Endothelial cell of umbilical vein (primary cell): Measurements from ENCODE around the gene LIN7A. TPM values are rescaled to one million over a fixed set of nuclear protein-coding genes. Genes with fewer than 3 reads are reported as not detected.

Experiments
- BruUV-seq: library from RNA; stranded (reverse); fragments of 400-500 nt; replicated peaks from 2 replicates; lab custom pipeline; 2021; lab: Mats Ljungman, UMichigan
- CTCF ChIA-PET: fragments of 300-600, 350-600 bp; sonication (Branson Sonifier 250); formaldehyde crosslinking; loops from one replicate; lab custom pipeline; 2021; ENCODE audit warnings: antibody characterized with exemption, inconsistent platforms; lab: Charles Lee
- POLR2A ChIA-PET: fragments of 300-600, 350-600 bp; sonication (Branson Sonifier 250); formaldehyde crosslinking; loops from one replicate; lab custom pipeline; 2021; ENCODE audit warnings: antibody characterized with exemption, inconsistent platforms; lab: Charles Lee
- DNase-seq: peaks from one replicate; pipeline ENCODE4 v3.0.0-alpha.2; 2011; ENCODE audit warnings: low read depth, low spot score
- FAIRE-seq: peaks from 2 replicates; lab custom pipeline; 2011; peaks lifted over from hg19 to GRCh38; lab: Jason Lieb, UNC
- H2AFZ ChIP-seq: 2 replicates; pipeline ENCODE4 v1.6.0; 2012; ENCODE audit warnings: low read depth, low read length, control low read depth, inconsistent platforms
- H3K27ac ChIP-seq: 2 replicates; pipeline ENCODE4 v1.5.1; 2011; ENCODE audit warnings: low read depth, mild to moderate bottlenecking, control low read depth, low read length, moderate library complexity; ENCODE audit not compliant: insufficient read depth
- H3K27me3 ChIP-seq, 2 experiments: 2 replicates each; pipeline versions ENCODE4 v1.6.0 to v1.6.1; 2011; ENCODE audit warnings: low read length in 2 of 2, mixed read lengths in 1 of 2; ENCODE audit not compliant: control insufficient read depth in 2 of 2, insufficient read depth in 2 of 2
- H3K36me3 ChIP-seq, 2 experiments: 2 replicates in 1 of 2; 3 replicates in 1 of 2; pipeline ENCODE4 v1.5.1; 2011; ENCODE audit warnings: low read length in 2 of 2, mild to moderate bottlenecking in 1 of 2, moderate library complexity in 1 of 2; ENCODE audit not compliant: control insufficient read depth in 2 of 2, insufficient read depth in 2 of 2; ENCODE audit errors: extremely low read depth in 1 of 2
- H3K4me1 ChIP-seq: 3 replicates; pipeline ENCODE4 v1.5.1; 2011; ENCODE audit warnings: mild to moderate bottlenecking, low read length; ENCODE audit not compliant: control insufficient read depth, insufficient read depth; ENCODE audit errors: extremely low read depth
- H3K4me2 ChIP-seq: 2 replicates; pipeline ENCODE4 v1.6.1; 2011; ENCODE audit warnings: low read length, control low read depth, mixed read lengths; ENCODE audit not compliant: insufficient read depth
- H3K4me3 ChIP-seq, 3 experiments: fragments of 200-600 bp in 1 of 3; sonication (generic), shearing (Covaris generic) in 1 of 3; replicated peaks in 1 of 3; 2 replicates each; pipeline ENCODE4 v1.5.1; 2011 to 2016; ENCODE audit warnings: control low read depth in 3 of 3, low read length in 3 of 3, mild to moderate bottlenecking in 2 of 3, inconsistent platforms in 1 of 3, low read depth in 1 of 3, moderate library complexity in 1 of 3; ENCODE audit not compliant: insufficient read depth in 1 of 3
- H3K79me2 ChIP-seq: 2 replicates; pipeline ENCODE4 v1.6.0; 2012; ENCODE audit warnings: low read length, inconsistent platforms; ENCODE audit not compliant: control insufficient read depth, insufficient read depth
- H3K9ac ChIP-seq: replicated peaks from 2 replicates; pipeline ENCODE3; 2011; ENCODE audit warnings: low read length, control low read depth; ENCODE audit not compliant: insufficient read depth; ENCODE audit errors: extremely low read depth
- H3K9me1 ChIP-seq: replicated peaks from 3 replicates; pipeline ENCODE4 v1.6.0; 2011; ENCODE audit warnings: mild to moderate bottlenecking, low read length; ENCODE audit not compliant: control insufficient read depth, insufficient read depth; ENCODE audit errors: extremely low read depth
- H3K9me3 ChIP-seq: replicated peaks from 2 replicates; pipeline ENCODE4 v1.5.1; 2012; ENCODE audit warnings: low read length, inconsistent platforms; ENCODE audit not compliant: control insufficient read depth, insufficient read depth
- H4K20me1 ChIP-seq: replicated peaks from 2 replicates; pipeline ENCODE3; 2011; ENCODE audit warnings: mild to moderate bottlenecking, low read length; ENCODE audit not compliant: control insufficient read depth, insufficient read depth; ENCODE audit errors: extremely low read depth
- EZH2 ChIP-seq: IDR thresholded peaks from 2 replicates; pipeline ENCODE4 v1.6.1; 2012; ENCODE audit warnings: borderline replicate concordance, low read depth, mild to moderate bottlenecking, moderate library complexity, low read length, inconsistent platforms; ENCODE audit not compliant: severe bottlenecking
- FOS ChIP-seq: IDR thresholded peaks from 2 replicates; pipeline ENCODE4 v1.6.1; 2011; ENCODE audit warnings: mild to moderate bottlenecking, low read length, moderate library complexity, borderline replicate concordance; ENCODE audit not compliant: insufficient read depth
- GATA2 ChIP-seq: IDR thresholded peaks from 2 replicates; pipeline ENCODE4 v1.7.0; 2011; ENCODE audit warnings: low read depth, mild to moderate bottlenecking, moderate library complexity, mixed read lengths, low read length; ENCODE audit not compliant: insufficient read length, insufficient read depth
- JUN ChIP-seq: IDR thresholded peaks from 2 replicates; pipeline ENCODE4 v1.6.1; 2011; ENCODE audit warnings: borderline replicate concordance, low read depth; ENCODE audit not compliant: insufficient read length, insufficient read depth
- MYC ChIP-seq: IDR thresholded peaks from one replicate; pipeline ENCODE4 v1.6.1; 2011; ENCODE audit warnings: mild to moderate bottlenecking, low read depth, low read length
- POLR2A ChIP-seq: IDR thresholded peaks from 2 replicates; pipeline ENCODE4 v1.6.1; 2012; ENCODE audit warnings: low read depth, mild to moderate bottlenecking, control low read depth, low read length
- POLR2AphosphoS5 ChIP-seq: IDR thresholded peaks from 2 replicates; pipeline ENCODE4 v1.6.1; 2012; ENCODE audit warnings: low read depth, mild to moderate bottlenecking, control low read depth, low read length, moderate library complexity; ENCODE audit not compliant: insufficient read depth
- dilution Hi-C: fragments of 300-500 bp; cut with MboI; formaldehyde crosslinking; loops from one replicate; pipeline ENCODE4 v1.15.0; 2019; ENCODE audit warnings: low sequenced_read_pairs; ENCODE audit not compliant: extremely low pct_ligation_motif_present
- intact Hi-C: fragments of 100-400 bp; cut with micrococcal nuclease; formaldehyde crosslinking; loops from one replicate; pipeline ENCODE4 v1.10.0; 2022
- polyA plus RNA-seq, 4 experiments: library from polyadenylated mRNA; depleted of rRNA in 3 of 4; stranded (reverse) in 3 of 4; unstranded in 1 of 4; fragments of >200 nt; gene quantifications; 2 replicates each; pipeline versions ENCODE4 v1.2.1 to v1.2.3, GENCODE V29; 2011 to 2012; ENCODE audit warnings: missing spikeins in 1 of 4
- total RNA-seq: library from RNA; stranded (reverse); gene quantifications from 2 replicates; pipeline ENCODE4 v1.2.3, GENCODE V29; 2021
- TF ChIP-seq, protein P1 (sequence below): IDR thresholded peaks from 2 replicates; pipeline ENCODE4 v1.6.1; 2011; ENCODE audit not compliant: insufficient read depth, insufficient read length
- TF ChIP-seq, protein P2 (sequence below), 2 donors: IDR thresholded peaks; 1 replicate in 1 of 2; 2 replicates in 1 of 2; pipeline ENCODE4 v1.5.1; 2011; ENCODE audit warnings: low read length in 2 of 2, mild to moderate bottlenecking in 2 of 2, moderate library complexity in 2 of 2, control low read depth in 1 of 2, inconsistent platforms in 1 of 2, low read depth in 1 of 2; ENCODE audit not compliant: insufficient read depth in 1 of 2; ENCODE audit errors: extremely low read depth in 1 of 2

LIN7A gene
- total and polyA plus RNA-seq, 2 donors (not counting 3 experiments of a cell fraction or from before 2014, with no cell fraction given) = 1.6 to 4.3 TPM

DNA sequence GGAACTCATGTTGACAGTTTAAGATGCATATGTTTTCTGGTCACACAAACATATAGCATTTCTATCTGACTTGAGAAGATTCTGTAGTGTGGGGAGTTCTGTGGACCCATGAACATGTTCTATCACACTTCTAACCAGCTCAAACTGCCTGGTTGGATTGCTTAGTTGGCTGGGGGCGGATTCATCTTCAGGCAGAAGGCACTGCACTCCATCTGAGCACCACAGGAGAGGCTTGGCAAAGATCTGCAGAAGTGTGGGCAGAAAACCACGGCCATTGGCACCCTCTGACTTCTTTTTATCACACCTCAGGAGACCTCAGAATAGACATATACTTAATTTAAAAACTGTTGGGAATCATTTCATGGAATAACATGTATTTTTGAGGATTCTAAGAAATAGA is 68.5 kb downstream of the LIN7A start:
- no peak overlapping the region for H3K27ac ChIP-seq
- no TSS peak for BruUV-seq
- no peaks in the 10 kb centered on the region for H4K20me1 ChIP-seq
- no peak for TF ChIP-seq JUN
- no peak for TF ChIP-seq GATA2
- no peak for TF ChIP-seq FOS
- TF ChIP-seq, protein P1, sequence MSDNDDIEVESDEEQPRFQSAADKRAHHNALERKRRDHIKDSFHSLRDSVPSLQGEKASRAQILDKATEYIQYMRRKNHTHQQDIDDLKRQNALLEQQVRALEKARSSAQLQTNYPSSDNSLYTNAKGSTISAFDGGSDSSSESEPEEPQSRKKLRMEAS = no peak
- TF ChIP-seq POLR2AphosphoS5 = no peak
- TF ChIP-seq MYC = no peak
- TF ChIP-seq POLR2A = no peak
- no peak for TF ChIP-seq EZH2
- TF ChIP-seq, protein P2, sequence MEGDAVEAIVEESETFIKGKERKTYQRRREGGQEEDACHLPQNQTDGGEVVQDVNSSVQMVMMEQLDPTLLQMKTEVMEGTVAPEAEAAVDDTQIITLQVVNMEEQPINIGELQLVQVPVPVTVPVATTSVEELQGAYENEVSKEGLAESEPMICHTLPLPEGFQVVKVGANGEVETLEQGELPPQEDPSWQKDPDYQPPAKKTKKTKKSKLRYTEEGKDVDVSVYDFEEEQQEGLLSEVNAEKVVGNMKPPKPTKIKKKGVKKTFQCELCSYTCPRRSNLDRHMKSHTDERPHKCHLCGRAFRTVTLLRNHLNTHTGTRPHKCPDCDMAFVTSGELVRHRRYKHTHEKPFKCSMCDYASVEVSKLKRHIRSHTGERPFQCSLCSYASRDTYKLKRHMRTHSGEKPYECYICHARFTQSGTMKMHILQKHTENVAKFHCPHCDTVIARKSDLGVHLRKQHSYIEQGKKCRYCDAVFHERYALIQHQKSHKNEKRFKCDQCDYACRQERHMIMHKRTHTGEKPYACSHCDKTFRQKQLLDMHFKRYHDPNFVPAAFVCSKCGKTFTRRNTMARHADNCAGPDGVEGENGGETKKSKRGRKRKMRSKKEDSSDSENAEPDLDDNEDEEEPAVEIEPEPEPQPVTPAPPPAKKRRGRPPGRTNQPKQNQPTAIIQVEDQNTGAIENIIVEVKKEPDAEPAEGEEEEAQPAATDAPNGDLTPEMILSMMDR (IDR thresholded peaks at IDR 0.05; ENCODE audit: extremely low read depth in 1 of 2, insufficient read depth in 1 of 2, low read depth in 1 of 2, low read length in 2 of 2) = no peak
- POLR2A ChIA-PET = no interaction called here
- H3K9me3 ChIP-seq = no peaks in the 10 kb centered on the region
- H3K36me3 ChIP-seq = no peaks in the 10 kb centered on the region
- no peak overlapping the region for H3K4me2 ChIP-seq
- H3K9me1 ChIP-seq = no peaks in the 10 kb centered on the region
- no peaks in the 10 kb centered on the region for H3K4me1 ChIP-seq
- no peaks in the 10 kb centered on the region for H3K79me2 ChIP-seq
- H3K27me3 ChIP-seq = no peaks in the 10 kb centered on the region
- dilution Hi-C loops = no loop called here
- DNase-seq (no peak), FAIRE-seq (no peak)
- intact Hi-C loops = no loop called here
- no peak overlapping the region for H3K4me3 ChIP-seq
- H2AFZ ChIP-seq = no peak overlapping the region
- no peak overlapping the region for H3K9ac ChIP-seq
- CTCF ChIA-PET = no interaction called here
